OCI-LY7 (cell line): ENCODE measurements around the gene IGFBP2. TPM values are rescaled to one million over a fixed set of nuclear protein-coding genes. Genes with fewer than 3 reads are reported as not detected.

ENCODE experiments used
- BruUV-seq: library from RNA; stranded (reverse); fragments of 400-500 nt; replicated peaks from 2 replicates; lab custom pipeline; 2021; lab: Mats Ljungman, UMichigan
- CTCF ChIA-PET: fragments of 300-600 bp; sonication (Branson Sonifier 250); formaldehyde crosslinking; loops from one replicate; lab custom pipeline; 2022; ENCODE audit warnings: antibody characterized with exemption; ENCODE audit not compliant: unreplicated experiment; lab: Charles Lee
- POLR2A ChIA-PET: fragments of 300-600 bp; sonication (Branson Sonifier 250); formaldehyde crosslinking; loops from one replicate; lab custom pipeline; 2022; ENCODE audit warnings: antibody characterized with exemption; lab: Charles Lee
- DNase-seq: peaks from one replicate; pipeline ENCODE4 v3.0.0-alpha.2; 2015; ENCODE audit warnings: low spot score
- H2AFZ ChIP-seq: fragments of 200-600 bp; sonication (generic), shearing (Covaris generic); 2 replicates; pipeline ENCODE4 v1.6.1; 2014; ENCODE audit warnings: mild to moderate bottlenecking, antibody characterized with exemption, low read length, moderate library complexity
- H3K27ac ChIP-seq: fragments of 200-600 bp; sonication (generic); 2 replicates; pipeline ENCODE4 v1.5.1; 2014; ENCODE audit warnings: mixed run types, low read depth, mild to moderate bottlenecking, moderate library complexity, low read length, inconsistent platforms; ENCODE audit not compliant: poor library complexity, severe bottlenecking
- H3K36me3 ChIP-seq: fragments of 200-600 bp; sonication (generic); 2 replicates; pipeline ENCODE4 v1.6.1; 2014; ENCODE audit warnings: mild to moderate bottlenecking, antibody characterized with exemption, low read length, moderate library complexity, mixed read lengths; ENCODE audit not compliant: insufficient read depth
- H3K4me1 ChIP-seq: fragments of 200-600 bp; sonication (generic); 2 replicates; pipeline ENCODE4 v1.5.1; 2014; ENCODE audit warnings: mild to moderate bottlenecking, low read length; ENCODE audit not compliant: insufficient read depth, poor library complexity, severe bottlenecking
- H3K4me2 ChIP-seq: fragments of 200-600 bp; sonication (generic); 2 replicates; pipeline ENCODE4 v1.6.1; 2014; ENCODE audit warnings: mild to moderate bottlenecking, low read length
- H3K4me3 ChIP-seq: fragments of 200-600 bp; sonication (generic); 2 replicates; pipeline ENCODE4 v1.5.1; 2014; ENCODE audit warnings: mild to moderate bottlenecking, low read depth, low read length; ENCODE audit not compliant: poor library complexity, severe bottlenecking
- H3K79me2 ChIP-seq: fragments of 200-600 bp; sonication (generic); 2 replicates; pipeline ENCODE4 v1.6.1; 2016; ENCODE audit warnings: low read depth, mild to moderate bottlenecking, low read length, moderate library complexity, mixed read lengths; ENCODE audit not compliant: insufficient read depth
- H3K9me2 ChIP-seq: fragments of 200-600 bp; sonication (generic); 2 replicates; pipeline ENCODE4 v1.6.1; 2016; ENCODE audit warnings: mild to moderate bottlenecking, low read length, mixed read lengths; ENCODE audit not compliant: insufficient read depth
- H3K9me3 ChIP-seq: fragments of 200-600 bp; sonication (generic); 2 replicates; pipeline ENCODE4 v1.6.1; 2014; ENCODE audit warnings: mild to moderate bottlenecking, mixed run types, low read length, mixed read lengths
- H4K20me1 ChIP-seq: fragments of 200-600 bp; sonication (generic); 2 replicates; pipeline ENCODE4 v1.6.1; 2014; ENCODE audit warnings: mild to moderate bottlenecking, antibody characterized with exemption, low read length, moderate library complexity, mixed read lengths; ENCODE audit not compliant: insufficient read depth
- EZH2phosphoT487 ChIP-seq: fragments of 200-600 bp; sonication (generic); IDR thresholded peaks from 2 replicates; pipeline ENCODE4 v1.6.1; 2018; ENCODE audit warnings: low read depth, borderline replicate concordance, mild to moderate bottlenecking, mixed run types, antibody characterized with exemption, low read length, moderate library complexity, mixed read lengths
- intact Hi-C: fragments of 100-400 bp; cut with micrococcal nuclease; formaldehyde crosslinking; loops from one replicate; pipeline ENCODE4 v1.10.0; 2022; ENCODE audit not compliant: unreplicated experiment
- total RNA-seq, 2 experiments: library from RNA; depleted of rRNA in 1 of 2; stranded (reverse); fragments of >200 nt in 1 of 2; shearing (Covaris generic) in 1 of 2; gene quantifications; 2 replicates each; pipeline ENCODE4 v1.2.3, GENCODE V29; 2014 to 2022
- TF ChIP-seq, protein P1 (sequence below): fragments of 200-600 bp; sonication (generic); conservative IDR thresholded peaks from 2 replicates; pipeline ENCODE4 v1.5.1; 2014; ENCODE audit warnings: mild to moderate bottlenecking, antibody characterized with exemption, low read length, moderate library complexity, mixed read lengths

Gene IGFBP2
- total RNA-seq, 2 experiments from 2014 or later = 0.66 TPM; not detected in 1

DNA sequence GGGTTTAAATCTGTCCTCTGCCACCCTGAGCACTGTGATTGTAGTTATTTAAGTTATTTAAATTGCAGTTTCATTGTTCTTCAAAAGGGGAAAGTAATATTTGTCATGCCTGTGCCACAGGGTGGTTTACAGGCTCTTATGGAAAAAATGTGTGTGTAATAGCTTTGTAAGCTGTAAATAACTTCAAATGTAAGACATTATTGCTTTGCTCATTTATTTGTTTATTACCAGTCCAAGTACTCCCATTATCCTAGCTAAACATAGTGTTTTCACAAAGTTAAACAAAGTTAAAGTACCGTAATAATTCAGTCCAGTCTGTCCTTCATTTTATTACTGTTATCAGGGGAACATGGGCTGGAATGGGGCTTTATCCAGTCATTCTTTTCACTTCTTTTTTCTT, 43.4 kb upstream of the IGFBP2 start:
- CTCF ChIA-PET = no interaction called here
- intact Hi-C loops = no loop called here

DNA sequence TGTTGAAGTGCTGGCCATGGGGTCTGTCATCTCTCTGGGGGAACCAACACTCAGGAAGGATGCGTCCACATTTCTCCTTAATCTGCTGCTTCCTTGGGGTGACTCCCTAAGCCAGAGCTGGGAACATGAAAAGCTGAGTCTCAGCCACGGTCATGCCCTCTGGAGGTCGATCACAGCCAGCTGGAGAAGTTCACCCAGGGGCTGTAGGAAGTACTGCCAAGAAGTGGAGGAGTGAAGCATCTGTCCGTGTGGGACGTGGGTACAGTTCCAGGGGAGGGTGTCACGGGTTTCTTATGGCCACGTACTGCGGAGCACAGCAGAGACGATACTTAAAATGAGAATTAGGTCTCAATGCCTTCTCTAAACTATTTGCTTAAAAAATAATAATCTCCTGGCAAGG, 42.4 kb upstream of the IGFBP2 start:
- Histone ChIP-seq H3K4me2 (no peak overlapping the region), H2AFZ (no peak overlapping the region), H4K20me1 (no peaks in the 10 kb centered on the region), H3K9me2 (no peaks in the 10 kb centered on the region), H3K4me3 (no peak overlapping the region), H3K79me2 (no peaks in the 10 kb centered on the region), H3K27ac (no peak overlapping the region), H3K4me1 (no peaks in the 10 kb centered on the region), H3K9me3 (no peaks in the 10 kb centered on the region), H3K36me3 (no peaks in the 10 kb centered on the region)
- ChIA-PET CTCF (interaction anchor here (0.6 kb wide), 1 partner anchor 715 kb away, joined by 3 read pairs; no protein-coding TSS in a partner anchor), POLR2A (interaction anchor here (1.2 to 1.3 kb wide), 2 partner anchors 27 to 33 kb away, joined by 3 read pairs; no protein-coding TSS in a partner anchor)
- no TSS peak for BruUV-seq
- TF ChIP-seq, protein P1, sequence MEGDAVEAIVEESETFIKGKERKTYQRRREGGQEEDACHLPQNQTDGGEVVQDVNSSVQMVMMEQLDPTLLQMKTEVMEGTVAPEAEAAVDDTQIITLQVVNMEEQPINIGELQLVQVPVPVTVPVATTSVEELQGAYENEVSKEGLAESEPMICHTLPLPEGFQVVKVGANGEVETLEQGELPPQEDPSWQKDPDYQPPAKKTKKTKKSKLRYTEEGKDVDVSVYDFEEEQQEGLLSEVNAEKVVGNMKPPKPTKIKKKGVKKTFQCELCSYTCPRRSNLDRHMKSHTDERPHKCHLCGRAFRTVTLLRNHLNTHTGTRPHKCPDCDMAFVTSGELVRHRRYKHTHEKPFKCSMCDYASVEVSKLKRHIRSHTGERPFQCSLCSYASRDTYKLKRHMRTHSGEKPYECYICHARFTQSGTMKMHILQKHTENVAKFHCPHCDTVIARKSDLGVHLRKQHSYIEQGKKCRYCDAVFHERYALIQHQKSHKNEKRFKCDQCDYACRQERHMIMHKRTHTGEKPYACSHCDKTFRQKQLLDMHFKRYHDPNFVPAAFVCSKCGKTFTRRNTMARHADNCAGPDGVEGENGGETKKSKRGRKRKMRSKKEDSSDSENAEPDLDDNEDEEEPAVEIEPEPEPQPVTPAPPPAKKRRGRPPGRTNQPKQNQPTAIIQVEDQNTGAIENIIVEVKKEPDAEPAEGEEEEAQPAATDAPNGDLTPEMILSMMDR = no peak
- no peak for TF ChIP-seq EZH2phosphoT487
- DNase-seq = no peak
- intact Hi-C loops = no loop called here

More for the DNA sequence above, 43.4 kb upstream of the IGFBP2 start:
- no peaks in the 10 kb centered on the region for H3K4me1 ChIP-seq
- TF ChIP-seq EZH2phosphoT487 = no peak
- TF ChIP-seq, protein P1 = no peak
- H3K4me3 ChIP-seq = no peak overlapping the region
- H3K9me2 ChIP-seq = no peaks in the 10 kb centered on the region
- H3K9me3 ChIP-seq = no peaks in the 10 kb centered on the region
- no peaks in the 10 kb centered on the region for H3K79me2 ChIP-seq
- no peak overlapping the region for H3K27ac ChIP-seq
- H3K4me2 ChIP-seq = no peak overlapping the region
- POLR2A ChIA-PET = interaction anchor here (0.6 to 1.3 kb wide), 3 partner anchors 14 to 30 kb away, joined by 3 read pairs; no protein-coding TSS in a partner anchor
- H4K20me1 ChIP-seq = no peaks in the 10 kb centered on the region
- no peak overlapping the region for H2AFZ ChIP-seq
- BruUV-seq = no TSS peak
- H3K36me3 ChIP-seq = no peaks in the 10 kb centered on the region
- DNase-seq = no peak

DNA sequence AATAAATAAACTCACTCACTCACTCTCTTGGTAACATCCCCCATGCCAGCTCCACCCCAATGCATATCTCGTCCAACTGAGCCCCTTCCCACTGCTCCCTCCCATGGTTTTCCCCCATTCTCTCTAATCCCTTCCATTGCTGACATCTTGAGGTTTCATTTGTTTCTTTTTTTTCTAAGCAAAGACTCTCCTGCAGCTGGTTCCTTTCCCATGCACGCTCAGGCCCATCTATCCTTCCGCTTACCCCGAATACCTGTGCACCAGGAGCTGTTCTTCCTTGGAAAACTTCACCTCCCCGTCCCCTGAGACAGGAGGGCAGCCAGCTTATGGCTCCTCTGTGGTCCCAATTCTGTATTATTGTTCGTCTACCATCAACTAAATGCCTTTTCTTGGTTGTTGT, 41.7 kb upstream of the IGFBP2 start:
- ChIA-PET CTCF (no interaction called here), POLR2A (interaction anchor here (1.2 kb wide), 1 partner anchor 33 kb away, joined by 3 read pairs; no protein-coding TSS in a partner anchor)
- Histone ChIP-seq H2AFZ (no peak overlapping the region), H3K4me1 (no peaks in the 10 kb centered on the region), H3K9me3 (no peaks in the 10 kb centered on the region), H3K27ac (no peak overlapping the region), H3K4me3 (no peak overlapping the region), H4K20me1 (no peaks in the 10 kb centered on the region), H3K9me2 (no peaks in the 10 kb centered on the region), H3K79me2 (no peaks in the 10 kb centered on the region), H3K36me3 (no peaks in the 10 kb centered on the region), H3K4me2 (no peak overlapping the region)
- DNase-seq = no peak
- TF ChIP-seq EZH2phosphoT487 = no peak
- TF ChIP-seq, protein P1 = no peak
- BruUV-seq = no TSS peak
- intact Hi-C loops = no loop called here
